Prostate gland (tissue), 2 donors: ENCODE data around the gene PLIN5. TPM values are rescaled to one million over a fixed set of nuclear protein-coding genes. Genes with fewer than 3 reads are reported as not detected.

Experiments used
- DNase-seq: peaks from one replicate; pipeline ENCODE4 v3.0.0-alpha.2; 2019; ENCODE audit warnings: low spot score
- H3K27ac ChIP-seq, 2 donors: fragments of 200-600 bp; sonication (generic); 2 replicates each; pipeline ENCODE4 v1.5.1; 2017 to 2019
- H3K27me3 ChIP-seq: fragments of 200-600 bp; sonication (generic); replicated peaks from 2 replicates; pipeline ENCODE4 v1.5.1; 2019; ENCODE audit not compliant: insufficient read depth
- H3K36me3 ChIP-seq, 2 donors: fragments of 200-600 bp; sonication (generic); 1 replicate in 1 of 2; 2 replicates in 1 of 2; pipeline versions ENCODE4 v1.5.1 to v1.8.1; 2017 to 2019
- H3K4me1 ChIP-seq: fragments of 200-600 bp; sonication (generic); replicated peaks from 2 replicates; pipeline ENCODE4 v1.5.1; 2019
- H3K4me3 ChIP-seq, 2 donors: fragments of 200-600 bp; sonication (generic); 2 replicates each; pipeline ENCODE4 v1.5.1; 2017 to 2019
- H3K9me3 ChIP-seq: fragments of 200-600 bp; sonication (generic); 2 replicates; pipeline ENCODE4 v1.5.1; 2017
- POLR2A ChIP-seq: fragments of 450-650 bp; IDR thresholded peaks from one replicate; pipeline ENCODE4 v1.6.1; 2016; ENCODE audit warnings: antibody characterized with exemption, mild to moderate bottlenecking
- POLR2AphosphoS5 ChIP-seq: sonication (generic); formaldehyde crosslinking; IDR thresholded peaks from one replicate; pipeline ENCODE4 v1.6.1; 2017; ENCODE audit warnings: antibody characterized with exemption
- WGBS: methylation state at CpG from one replicate; pipeline ENCODE4 v1.1.5; 2018; 5-methylcytosine and 5-hydroxymethylcytosine counted together
- intact Hi-C: fragments of 100-400 bp; cut with DNase I; formaldehyde crosslinking; loops from one replicate; pipeline ENCODE4 v1.14.2; 2022
- total RNA-seq, 2 donors: library from RNA; depleted of rRNA; stranded (reverse); fragments of >200 nt; gene quantifications; one replicate each; pipeline ENCODE4 v1.1.0, GENCODE V29; 2016
- TF ChIP-seq, protein P1 (sequence below), 4 experiments: fragments of 200-600 bp in 2 of 4; fragments of 450-650 bp in 2 of 4; sonication (generic) in 2 of 4; IDR thresholded peaks; 1 replicate in 3 of 4; 2 replicates in 1 of 4; pipeline ENCODE4 v1.5.1; 2016 to 2019; ENCODE audit warnings: antibody characterized with exemption in 4 of 4, mild to moderate bottlenecking in 2 of 4, moderate library complexity in 2 of 4

PLIN5 gene
- total RNA-seq, 2 donors from 2014 or later: 23.2 to 26.8 TPM

DNA sequence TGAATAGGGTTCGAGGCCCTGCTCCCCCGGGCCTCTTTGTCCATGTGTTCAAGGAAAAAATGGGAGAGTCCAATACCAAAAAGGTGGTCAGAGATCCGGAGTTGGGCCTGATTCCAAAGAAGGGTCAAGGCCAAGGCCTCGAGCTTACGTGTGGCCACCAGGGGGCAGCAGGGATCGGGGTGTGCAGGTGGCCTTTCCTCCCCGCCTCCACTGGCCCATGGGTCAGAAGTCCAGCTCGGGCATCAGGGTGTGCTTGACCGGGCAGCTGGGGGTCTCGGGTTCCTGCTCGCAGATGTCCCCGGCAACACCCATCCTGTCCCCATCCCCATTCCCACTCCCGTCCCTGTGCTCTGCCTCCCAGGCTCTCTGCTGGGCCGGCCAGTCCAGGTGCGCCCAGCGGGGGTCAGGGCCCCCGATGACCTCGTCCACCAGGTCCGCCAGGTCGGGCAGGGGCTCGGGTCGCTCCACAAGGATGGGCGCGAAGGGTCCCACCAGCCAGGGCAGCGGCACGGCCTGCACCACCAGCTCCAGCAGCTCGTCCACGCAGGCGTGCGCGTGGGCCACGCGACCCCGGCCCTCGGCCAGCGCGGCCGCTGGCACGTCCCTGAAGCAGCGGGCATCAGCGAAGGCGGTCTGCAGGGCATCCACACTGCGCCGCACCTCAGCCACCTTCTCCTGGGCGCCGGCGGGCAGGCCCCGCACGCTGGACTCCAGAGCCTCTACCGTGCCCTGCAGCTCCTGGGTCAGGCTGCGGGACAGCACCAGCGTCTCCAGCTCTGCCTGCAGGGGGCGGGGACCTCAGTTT lies 11.5 kb downstream of the PLIN5 start:
- no peak for TF ChIP-seq POLR2A
- TF ChIP-seq, protein P1, sequence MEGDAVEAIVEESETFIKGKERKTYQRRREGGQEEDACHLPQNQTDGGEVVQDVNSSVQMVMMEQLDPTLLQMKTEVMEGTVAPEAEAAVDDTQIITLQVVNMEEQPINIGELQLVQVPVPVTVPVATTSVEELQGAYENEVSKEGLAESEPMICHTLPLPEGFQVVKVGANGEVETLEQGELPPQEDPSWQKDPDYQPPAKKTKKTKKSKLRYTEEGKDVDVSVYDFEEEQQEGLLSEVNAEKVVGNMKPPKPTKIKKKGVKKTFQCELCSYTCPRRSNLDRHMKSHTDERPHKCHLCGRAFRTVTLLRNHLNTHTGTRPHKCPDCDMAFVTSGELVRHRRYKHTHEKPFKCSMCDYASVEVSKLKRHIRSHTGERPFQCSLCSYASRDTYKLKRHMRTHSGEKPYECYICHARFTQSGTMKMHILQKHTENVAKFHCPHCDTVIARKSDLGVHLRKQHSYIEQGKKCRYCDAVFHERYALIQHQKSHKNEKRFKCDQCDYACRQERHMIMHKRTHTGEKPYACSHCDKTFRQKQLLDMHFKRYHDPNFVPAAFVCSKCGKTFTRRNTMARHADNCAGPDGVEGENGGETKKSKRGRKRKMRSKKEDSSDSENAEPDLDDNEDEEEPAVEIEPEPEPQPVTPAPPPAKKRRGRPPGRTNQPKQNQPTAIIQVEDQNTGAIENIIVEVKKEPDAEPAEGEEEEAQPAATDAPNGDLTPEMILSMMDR (IDR thresholded peaks at IDR 0.05): peak in 3 of 4 experiments; percentile 20 to 62 (median 36)
- intact Hi-C loops: loop anchor here (10.0 kb wide), 1 partner anchor 259 kb away; no protein-coding TSS in a partner anchor
- no peak for DNase-seq
- no peaks in the 10 kb centered on the region for H3K36me3 ChIP-seq
- no peak overlapping the region for H3K27ac ChIP-seq
- H3K27me3 ChIP-seq: no peaks in the 10 kb centered on the region
- WGBS: 78% methylated on average over 53 of the region's 53 CpGs
- no peak overlapping the region for H3K4me3 ChIP-seq
- H3K9me3 ChIP-seq: no peaks in the 10 kb centered on the region
- no peaks in the 10 kb centered on the region for H3K4me1 ChIP-seq

DNA sequence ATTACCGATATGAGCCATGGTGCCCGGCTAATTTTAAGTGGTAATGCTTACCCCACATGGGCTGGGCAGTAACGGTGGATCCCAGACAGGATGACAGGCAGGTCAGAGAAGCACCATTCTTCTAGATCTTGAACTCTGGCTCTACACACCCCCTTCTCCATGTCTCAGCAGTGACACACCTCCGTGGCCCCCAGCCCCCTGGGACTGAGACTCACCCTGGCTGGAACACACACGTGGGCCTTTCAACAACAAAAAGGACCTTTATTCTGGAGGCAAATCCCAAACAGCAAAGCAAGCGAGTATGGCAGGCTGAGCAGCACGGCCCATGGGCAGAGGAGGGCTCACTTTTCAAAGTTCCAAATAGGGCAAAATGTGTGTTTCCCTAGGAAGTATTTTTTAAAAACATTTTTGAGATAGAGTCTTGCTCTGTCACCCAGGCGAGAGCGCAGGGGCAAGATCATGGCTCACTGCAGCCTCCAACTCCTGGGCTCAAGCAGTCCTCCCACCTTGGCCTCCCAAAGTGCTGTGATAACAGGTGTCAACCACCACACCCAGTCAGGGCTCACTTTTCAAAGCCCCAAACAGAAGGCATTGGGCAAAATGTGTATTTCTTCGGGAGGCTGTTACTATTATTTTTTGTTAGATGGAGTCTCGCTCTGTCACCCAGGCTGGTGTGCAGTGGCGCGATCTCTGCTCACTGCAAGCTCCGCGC lies 12.6 kb downstream of the PLIN5 start:
- Histone ChIP-seq H3K27me3 (no peaks in the 10 kb centered on the region), H3K27ac (no peak overlapping the region), H3K9me3 (no peaks in the 10 kb centered on the region), H3K36me3 (no peaks in the 10 kb centered on the region), H3K4me3 (no peak overlapping the region), H3K4me1 (no peaks in the 10 kb centered on the region)
- DNase-seq: no peak
- TF ChIP-seq POLR2AphosphoS5 (no peak), POLR2A (no peak)
- TF ChIP-seq, protein P1 (IDR thresholded peaks at IDR 0.05): no peak
- intact Hi-C loops: loop anchor here (10.0 kb wide), 1 partner anchor 258 kb away; no protein-coding TSS in a partner anchor
- WGBS: 83% methylated on average over 15 of the region's 15 CpGs

DNA sequence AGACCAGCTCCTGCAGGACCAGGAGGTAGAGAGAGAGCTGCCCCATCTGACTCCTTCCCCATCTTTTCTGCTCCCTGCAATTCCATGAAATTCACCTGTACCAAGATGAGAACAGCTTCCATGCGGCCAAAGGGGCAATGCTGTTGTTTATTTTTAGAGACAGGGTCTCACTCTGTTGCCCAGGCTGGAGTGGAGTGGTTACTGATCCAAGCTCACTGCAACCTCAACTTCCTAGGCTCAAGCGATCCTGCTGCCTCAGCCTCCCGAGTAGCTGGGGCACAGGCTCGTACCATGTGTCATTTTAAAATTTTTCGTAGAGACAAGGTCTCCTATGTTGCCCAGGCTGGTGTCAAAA lies 13.2 kb downstream of the PLIN5 start:
- Histone ChIP-seq H3K27ac (no peak overlapping the region), H3K9me3 (no peaks in the 10 kb centered on the region), H3K4me1 (no peaks in the 10 kb centered on the region), H3K36me3 (no peaks in the 10 kb centered on the region), H3K27me3 (no peaks in the 10 kb centered on the region), H3K4me3 (no peak overlapping the region)
- 89% methylated on average over 5 of the region's 5 CpGs for WGBS
- TF ChIP-seq, protein P1 (IDR thresholded peaks at IDR 0.05): no peak
- TF ChIP-seq POLR2AphosphoS5: no peak
- TF ChIP-seq POLR2A: no peak
- DNase-seq: no peak
- intact Hi-C loops: loop anchor here (10.0 kb wide), 1 partner anchor 257 kb away; no protein-coding TSS in a partner anchor

DNA sequence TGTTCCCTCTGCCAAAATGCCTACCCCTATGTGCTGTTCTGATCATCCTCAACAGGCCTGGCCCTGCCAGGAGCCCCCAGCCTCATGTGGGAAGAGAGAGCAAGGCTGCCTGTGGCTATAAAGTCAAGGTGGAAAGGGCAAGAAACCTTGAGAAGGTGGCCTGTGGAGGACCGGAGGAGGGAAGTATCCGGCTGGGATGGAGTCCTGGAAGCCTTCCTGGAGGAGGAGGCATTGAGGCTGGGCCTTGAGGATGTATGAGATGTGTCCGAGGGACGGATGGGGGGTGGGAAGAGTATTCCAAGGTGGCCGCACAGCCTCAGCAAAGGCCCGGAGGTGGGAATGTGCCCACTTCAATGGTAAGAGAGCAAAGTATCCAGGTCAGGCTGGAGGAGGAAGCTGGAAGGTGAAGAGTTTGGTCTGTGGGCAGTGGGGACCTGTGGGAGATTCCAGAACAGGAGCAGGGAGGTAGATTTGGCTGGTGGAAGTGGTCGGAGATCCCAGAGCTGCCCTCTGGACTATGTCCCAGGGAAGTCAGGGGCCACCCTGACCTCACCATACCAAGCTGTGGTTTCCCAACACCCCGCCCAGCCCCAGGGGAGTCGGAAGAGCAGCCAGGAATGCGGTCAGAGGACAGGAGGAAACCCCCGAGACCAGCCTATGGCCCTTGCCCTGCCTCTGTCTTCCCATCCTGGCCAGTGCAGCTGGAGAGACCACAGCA lies 13.7 kb downstream of the PLIN5 start:
- no peaks in the 10 kb centered on the region for H3K4me1 ChIP-seq
- WGBS: 85% methylated on average over 11 of the region's 11 CpGs
- no peak for DNase-seq
- H3K36me3 ChIP-seq: no peaks in the 10 kb centered on the region
- H3K9me3 ChIP-seq: no peaks in the 10 kb centered on the region
- no peak overlapping the region for H3K4me3 ChIP-seq
- TF ChIP-seq, protein P1 (IDR thresholded peaks at IDR 0.05): no peak
- no peak for TF ChIP-seq POLR2A
- TF ChIP-seq POLR2AphosphoS5: no peak
- no peak overlapping the region for H3K27ac ChIP-seq
- intact Hi-C loops: loop anchor here (10.0 kb wide), 1 partner anchor 257 kb away; no protein-coding TSS in a partner anchor
- no peaks in the 10 kb centered on the region for H3K27me3 ChIP-seq
